Stimulated activated CD4-positive, alpha-beta T cell treated with anti-CD3 and anti-CD28 coated beads, Interleukin-1b, Interleukin-23, amount 100 ng/mL, for 48 hours (primary cell): ENCODE data around the gene PLCH2.
A peak's percentile ranks its signal among the peaks of the same experiment; 100 is the strongest.
"Not testable (repeated sequence)": the region's sequence is repeated elsewhere in the genome, so short reads cannot be mapped to it uniquely, and the experiment has no call there.

Experiments used
- DNase-seq: peaks from one replicate; pipeline ENCODE4 v3.0.0-alpha.2; 2020

Gene PLCH2, protein sequence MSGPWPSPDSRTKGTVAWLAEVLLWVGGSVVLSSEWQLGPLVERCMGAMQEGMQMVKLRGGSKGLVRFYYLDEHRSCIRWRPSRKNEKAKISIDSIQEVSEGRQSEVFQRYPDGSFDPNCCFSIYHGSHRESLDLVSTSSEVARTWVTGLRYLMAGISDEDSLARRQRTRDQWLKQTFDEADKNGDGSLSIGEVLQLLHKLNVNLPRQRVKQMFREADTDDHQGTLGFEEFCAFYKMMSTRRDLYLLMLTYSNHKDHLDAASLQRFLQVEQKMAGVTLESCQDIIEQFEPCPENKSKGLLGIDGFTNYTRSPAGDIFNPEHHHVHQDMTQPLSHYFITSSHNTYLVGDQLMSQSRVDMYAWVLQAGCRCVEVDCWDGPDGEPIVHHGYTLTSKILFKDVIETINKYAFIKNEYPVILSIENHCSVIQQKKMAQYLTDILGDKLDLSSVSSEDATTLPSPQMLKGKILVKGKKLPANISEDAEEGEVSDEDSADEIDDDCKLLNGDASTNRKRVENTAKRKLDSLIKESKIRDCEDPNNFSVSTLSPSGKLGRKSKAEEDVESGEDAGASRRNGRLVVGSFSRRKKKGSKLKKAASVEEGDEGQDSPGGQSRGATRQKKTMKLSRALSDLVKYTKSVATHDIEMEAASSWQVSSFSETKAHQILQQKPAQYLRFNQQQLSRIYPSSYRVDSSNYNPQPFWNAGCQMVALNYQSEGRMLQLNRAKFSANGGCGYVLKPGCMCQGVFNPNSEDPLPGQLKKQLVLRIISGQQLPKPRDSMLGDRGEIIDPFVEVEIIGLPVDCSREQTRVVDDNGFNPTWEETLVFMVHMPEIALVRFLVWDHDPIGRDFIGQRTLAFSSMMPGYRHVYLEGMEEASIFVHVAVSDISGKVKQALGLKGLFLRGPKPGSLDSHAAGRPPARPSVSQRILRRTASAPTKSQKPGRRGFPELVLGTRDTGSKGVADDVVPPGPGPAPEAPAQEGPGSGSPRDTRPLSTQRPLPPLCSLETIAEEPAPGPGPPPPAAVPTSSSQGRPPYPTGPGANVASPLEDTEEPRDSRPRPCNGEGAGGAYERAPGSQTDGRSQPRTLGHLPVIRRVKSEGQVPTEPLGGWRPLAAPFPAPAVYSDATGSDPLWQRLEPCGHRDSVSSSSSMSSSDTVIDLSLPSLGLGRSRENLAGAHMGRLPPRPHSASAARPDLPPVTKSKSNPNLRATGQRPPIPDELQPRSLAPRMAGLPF (N-terminal part only)

DNA sequence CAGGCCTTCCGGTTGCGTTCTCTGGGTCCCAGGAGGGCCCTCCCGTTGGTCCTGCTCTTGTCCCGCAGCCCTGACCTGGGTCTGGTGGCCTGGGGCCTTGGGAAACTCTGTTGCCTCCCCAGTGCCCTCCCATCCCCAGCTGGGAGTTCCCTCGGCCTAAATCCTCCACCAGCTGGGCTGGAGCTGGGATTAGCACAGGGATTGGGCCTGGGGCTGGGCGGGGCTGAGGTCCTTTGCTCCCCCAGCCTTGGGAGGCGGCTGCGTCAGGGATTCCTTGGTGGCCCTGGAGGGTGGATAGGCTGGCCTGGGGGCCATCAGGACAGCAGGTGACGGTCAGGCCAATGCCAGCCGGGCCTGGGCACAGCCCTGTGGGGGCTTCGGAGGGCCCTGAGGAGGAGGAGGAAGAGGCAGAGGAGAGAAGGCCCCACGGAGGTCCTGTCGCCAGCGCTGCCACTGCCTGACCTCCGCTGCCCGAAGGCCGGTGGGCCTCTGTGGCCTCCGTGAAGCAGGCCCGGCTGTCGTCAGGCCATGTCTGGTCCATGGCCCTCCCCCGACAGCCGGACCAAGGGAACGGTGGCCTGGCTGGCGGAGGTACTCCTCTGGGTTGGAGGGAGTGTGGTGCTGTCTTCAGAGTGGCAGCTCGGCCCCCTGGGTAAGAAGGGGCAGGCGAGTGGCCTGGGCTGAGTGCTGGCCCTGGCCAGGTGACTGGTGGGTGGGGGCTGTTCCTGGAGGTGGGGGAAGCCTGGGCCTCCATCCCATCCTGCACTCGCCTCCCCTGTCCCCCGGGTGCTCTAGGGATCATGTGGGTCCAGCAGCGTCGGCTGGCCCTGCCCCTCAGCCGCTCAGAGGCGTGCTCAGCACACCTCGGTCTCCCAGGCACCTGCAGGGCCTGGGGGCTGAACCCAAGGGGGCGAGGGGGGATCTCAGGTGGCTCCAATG, at the start of gene PLCH2:
PLCH2 (plus strand) TSS at position 229 of the 939 bp plus-strand sequence; CDS start at position 529, 300 bp downstream.
- no peak for DNase-seq

DNA sequence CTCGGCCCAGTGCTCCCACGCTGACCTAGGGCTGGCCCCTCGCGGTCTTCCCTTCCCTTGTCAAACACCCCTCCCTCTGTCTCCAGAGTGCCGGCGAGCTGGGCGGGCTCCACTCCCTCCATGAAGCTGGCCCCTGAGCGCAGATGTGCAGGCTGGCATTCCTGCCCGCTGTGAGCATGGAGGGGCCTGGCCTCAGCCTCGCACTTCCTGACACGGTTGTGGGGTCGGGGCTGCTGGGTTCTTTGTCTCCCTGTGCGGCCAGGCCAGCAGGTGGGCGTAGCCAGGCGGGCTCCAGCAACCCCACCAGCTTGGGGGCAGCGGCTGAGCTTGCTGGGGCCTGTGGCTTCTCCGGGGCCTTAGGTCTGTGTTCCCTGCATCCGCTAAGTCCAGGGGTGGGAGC, 49.5 kb upstream of the PLCH2 start:
- DNase-seq: no peak

DNA sequence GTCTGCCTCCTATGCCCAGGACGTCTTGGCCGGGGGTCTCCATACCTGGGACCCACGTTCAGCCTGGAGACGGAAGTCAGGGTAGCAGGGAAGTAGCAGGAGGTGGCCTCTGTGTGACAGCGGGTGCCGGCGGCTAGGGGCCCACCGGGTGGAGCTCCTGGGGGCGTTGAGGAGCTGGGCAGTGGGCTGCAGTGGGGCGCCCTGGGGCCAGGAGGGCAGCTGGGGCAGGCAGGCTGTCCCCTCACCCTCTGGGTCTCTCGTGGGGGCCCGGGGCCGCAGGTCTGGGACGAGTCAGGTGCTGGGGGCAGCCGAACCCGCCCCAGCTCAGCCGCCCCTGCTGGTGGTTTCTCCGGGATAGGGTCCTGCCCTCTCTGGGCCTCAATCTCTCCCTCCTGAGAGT, 49.0 kb upstream of the PLCH2 start:
- no peak for DNase-seq

DNA sequence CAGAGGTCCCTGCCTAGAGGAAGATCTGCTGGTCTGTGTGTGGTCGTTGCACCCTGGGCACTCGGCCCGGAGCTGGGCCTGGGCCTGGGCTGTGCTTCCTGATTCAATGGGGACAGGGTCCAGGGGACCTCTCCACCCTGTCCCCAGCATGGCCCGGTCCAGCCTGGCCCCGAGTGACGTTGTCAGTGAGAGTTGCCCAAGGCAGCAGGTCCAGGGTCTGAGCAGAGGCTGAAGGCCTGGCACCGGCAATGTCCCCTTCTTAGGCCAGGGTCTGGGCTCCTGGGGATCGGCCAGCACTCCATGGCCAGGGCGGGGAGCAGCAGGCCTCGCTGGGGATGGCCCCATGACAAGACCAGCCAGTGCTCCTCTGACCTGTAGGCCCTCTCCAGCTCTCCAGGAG, 48.1 kb upstream of the PLCH2 start:
- DNase-seq: no peak

DNA sequence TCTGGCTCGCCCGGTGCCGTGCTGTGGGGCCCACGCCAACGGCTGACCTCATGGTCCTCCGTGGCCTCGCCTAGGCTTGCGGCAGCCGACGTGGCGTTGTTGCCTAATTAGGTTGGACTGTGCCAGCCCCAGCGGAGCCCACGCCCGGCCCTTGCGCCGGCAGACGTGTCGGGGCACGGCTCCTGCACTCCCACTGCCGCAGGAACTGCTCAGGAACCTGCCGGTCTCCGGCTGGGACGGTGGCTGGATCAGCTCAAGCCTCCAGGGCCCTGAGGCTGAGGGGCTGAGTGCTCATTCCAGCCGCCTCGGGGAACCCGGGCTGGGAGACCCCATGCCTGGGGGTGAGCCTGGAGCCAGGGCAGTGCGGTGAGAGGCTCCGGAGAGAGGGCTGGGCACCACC, 47.6 kb upstream of the PLCH2 start:
- no peak for DNase-seq

DNA sequence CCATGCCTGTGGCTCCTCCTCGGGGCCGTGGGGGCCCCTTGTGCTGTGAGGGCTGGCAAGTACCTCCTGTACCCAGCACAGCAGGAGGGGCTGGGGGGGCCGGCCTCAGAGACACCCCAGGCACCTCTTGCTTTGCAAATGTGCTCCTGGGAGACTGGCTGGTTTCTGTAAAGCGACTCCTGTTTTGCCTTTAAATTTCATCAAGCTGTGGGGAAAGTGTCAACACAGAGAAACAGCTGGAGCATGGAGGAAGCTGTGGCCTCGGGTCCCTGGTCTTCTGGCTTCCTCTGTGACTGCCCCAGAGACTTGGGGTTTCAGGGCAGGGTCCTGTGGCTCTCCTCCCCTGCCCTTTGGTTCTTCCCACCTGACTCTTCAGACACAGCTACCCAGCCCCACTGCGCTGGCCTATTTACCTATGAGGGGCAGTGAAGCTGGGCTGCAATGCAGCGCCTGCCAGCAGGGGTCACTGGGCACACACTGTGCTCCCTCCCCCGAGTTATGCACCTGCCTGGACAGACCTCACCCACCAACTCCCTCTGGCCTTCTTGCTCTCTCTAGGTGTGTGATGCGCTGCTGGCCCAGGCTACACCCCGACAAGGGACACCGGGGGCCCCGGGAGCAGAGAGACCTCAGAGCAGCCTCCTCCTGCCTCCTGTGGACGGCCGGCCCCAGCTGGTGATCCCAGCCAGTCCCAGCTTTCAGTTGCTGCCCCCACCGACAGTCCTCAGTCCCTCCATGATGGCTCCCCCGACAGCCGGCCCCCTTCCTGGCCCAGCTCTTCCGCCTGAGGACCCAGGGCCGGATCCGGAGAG, 46.1 kb upstream of the PLCH2 start:
- DNase-seq: peak; percentile 28

DNA sequence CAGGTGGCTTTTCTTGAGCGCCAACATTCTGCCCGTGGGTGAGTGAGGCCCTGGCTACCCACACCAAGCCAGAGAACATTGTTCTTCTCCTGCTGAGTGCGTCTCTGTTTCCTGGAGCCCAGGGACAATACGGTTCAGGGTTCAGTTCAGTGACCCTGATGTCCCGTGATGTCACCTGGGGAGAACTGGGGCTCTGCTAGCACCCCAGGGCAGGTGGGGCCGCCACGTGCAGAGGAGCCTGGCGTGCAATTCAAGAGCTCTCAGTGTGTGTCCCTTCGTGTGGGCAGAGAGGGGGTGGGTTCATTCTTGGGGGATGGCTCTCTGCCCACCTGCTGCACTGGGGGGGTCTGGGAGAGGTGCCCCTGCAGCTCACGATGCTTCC, 45.5 kb upstream of the PLCH2 start:
- DNase-seq: no peak

DNA sequence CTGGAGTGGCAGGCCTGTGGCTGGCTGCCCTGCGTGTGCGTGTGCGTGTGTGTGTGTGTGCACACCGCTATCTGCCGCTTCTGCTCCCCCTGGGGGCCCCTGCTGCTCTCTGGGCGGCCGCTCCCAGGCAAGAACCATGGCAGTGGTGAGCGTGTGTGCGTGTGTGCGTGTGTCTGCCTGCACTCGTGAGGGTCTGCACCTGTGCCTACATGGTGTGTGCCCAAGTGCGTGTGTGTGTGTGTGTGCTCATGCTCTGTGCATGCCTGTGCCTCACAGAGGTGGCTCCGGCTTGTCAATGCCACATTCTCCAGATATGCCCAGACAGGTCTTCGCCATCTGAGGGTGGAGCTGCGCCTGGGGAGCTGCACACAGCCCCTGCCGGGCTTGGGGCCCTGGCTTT, 45.0 kb upstream of the PLCH2 start:
- DNase-seq: no peak

DNA sequence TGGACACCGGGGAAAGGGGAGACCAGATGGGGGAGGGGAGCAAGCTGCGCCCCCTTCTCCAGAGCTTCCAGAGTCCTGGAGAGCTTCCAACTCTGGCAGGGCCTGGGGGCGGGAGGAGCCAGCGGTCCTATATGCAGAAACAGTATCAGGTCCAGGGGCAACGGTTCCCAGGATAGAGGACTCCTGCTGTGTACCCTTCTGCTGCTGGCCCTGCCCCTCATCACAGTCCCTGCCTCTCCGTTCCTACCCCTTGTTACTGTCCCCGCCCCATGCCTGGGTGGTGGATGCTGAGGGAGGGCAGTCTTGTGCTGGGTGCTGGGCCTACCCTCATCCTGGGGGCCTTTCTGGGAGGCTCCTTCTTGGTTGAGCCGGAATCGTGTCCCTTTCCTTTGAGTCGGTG, 44.6 kb upstream of the PLCH2 start:
- no peak for DNase-seq

DNA sequence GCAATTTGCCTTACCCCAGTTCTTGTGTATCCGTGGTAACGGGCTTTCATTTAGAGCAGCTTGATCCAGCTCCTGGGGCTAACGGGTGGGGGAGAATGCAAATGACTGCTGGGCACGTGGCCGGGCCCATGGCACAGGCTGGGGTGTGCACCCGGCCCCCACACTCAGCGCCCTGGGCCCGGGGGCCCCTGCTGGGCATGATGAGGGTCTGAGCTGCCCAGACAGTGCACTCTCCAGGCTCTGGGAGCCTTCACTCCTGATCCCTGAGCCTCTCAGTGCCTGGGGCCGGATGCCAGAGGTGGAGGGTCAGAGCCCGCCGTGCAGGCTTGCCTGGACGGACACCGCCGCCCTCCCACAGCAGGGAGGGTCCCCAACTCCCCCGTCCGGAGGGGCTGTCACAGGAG, 43.6 kb upstream of the PLCH2 start:
- no peak for DNase-seq

DNA sequence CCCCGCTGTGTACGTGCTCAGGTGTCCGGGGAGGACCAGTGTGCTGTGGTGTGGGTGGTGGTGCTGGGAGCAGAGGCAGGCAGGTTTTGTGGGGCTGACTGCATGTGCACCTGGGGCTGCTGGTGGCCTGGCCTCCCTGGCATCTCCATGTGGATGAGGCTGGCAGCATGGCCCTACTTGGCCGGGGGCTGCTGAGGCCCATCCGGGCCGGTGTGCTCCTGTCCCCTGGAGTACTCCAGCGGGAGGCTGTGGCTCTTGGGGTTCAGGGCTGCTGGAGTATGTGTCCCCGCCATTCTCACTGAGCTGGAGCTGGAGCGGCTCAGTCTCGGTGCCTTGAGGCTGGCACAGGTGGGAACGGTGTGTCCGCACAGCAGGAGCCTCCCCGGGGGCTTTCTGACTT, 42.9 kb upstream of the PLCH2 start:
- DNase-seq: no peak

DNA sequence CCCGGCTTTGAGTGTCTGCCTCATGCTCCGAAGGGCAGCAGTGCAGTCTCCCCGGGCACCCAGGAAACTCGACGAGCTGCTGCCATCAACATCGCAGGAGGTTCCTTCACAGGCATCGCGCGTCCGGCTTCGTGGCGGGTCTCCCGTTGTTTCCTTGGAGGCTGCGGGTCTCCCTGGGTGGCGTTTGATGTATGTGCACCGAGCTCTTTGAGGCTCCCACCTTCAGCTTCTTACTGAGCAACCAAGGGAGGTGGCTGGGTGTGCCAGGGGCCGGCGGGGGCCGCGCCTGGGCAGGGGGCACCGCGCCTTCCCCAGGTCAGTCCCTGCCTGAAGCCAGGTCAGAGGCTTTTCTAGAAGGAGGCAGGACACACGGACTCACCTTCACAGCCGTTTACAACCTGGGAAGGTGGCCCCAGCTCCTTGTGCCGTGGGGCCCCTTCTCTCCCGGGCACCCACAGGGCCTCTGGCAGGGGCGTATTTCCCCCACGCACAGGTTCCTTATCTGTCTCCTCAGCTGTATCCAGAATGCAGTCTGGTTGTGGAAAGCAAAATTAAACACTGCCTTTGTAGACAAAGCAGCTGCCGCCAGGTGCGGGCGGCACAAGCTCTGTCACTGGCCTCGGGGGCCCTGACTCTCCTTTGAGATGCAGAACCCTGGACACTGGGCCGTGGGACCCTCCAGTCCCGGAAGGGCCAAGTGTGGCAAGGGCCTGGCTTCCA, 42.0 kb upstream of the PLCH2 start:
- no peak for DNase-seq

DNA sequence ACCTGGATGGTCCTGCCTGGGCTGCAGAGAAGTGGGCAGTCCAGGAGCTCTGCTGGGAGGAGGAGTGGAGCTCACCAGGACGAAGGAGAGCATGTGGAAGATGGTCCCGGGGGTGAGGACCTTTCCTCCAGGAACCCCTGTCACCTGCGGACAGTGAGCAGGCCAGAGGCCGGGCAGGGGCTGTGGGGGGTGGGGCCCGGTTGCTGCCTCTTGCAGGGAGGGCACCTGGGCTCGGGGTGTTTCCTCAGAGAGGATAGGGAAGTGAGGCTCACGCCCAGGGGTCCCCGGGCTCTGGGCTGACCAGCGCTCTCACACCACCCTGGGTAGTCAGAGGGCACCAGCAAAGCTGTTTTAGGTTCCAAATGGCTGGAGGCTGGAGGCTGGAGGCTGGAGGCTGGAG, 41.0 kb upstream of the PLCH2 start:
- DNase-seq: no peak

DNA sequence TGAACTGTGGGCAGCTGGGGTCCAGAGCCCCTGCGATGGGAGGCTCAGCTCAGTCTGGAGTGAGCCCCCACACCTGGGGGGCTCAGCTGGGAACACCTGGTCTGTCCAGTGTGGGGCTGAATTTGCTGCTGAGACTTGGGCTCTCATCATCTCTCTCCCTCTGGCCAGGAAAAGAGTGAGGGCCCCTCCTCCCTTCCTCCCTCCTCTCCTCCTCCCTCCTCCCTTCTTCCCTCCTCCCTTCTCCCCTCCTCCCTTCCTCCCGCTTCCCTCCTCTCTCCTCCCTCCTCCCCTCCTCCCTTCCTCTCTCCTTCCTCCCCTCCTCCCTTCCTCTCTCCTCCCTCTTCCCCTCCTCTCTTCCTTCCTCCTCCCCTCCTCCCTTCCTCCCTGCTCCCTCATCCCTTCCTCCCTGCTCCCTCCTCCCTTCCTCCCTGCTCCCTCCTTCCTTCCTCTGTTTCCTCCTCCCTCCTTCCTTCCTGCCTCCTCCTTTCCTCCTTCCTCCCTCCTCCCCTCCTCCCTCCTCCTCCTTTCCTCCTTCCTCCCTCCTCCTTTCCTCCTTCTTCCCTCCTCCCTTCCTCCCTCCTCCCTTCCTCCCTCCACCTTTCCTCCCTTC, 40.2 kb upstream of the PLCH2 start:
- DNase-seq: no peak

DNA sequence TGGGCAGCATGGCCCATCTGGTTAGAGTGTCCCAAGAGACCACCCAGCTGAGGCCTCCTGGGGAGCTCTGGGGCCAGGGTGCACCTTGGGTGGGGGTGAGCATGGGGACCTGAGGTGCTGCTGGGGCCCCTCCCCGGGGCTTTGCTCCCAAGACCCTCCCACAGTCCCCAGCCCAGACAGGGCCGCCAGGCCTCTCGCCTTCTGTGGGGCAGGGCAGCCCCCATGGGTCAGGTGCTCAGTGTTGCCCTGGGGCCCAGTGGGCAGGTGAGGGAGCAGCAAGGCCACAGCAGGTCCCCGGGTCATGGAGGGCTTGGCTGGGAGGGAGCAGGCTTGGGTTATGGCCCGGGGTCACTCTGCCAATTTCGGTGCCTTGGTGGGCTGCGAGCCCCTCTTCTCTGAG, 39.2 kb upstream of the PLCH2 start:
- DNase-seq: no peak

DNA sequence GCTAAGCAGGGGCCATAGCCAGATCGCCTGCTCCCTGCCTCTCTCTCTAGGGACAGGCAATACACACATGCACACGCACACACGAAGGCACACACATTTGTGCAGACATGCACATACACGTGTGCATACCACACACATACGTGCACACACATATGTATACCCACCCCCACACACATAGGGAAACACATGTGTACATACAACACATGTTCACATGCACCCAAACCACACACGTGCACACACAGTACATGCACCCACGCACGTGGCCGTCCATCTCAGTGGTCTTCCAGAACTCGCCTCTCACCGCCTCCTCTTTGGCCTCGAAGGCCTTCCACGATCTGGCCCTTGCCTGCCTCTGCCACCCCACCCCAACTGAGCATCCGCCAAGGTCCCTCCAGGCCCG, 38.5 kb upstream of the PLCH2 start:
- no peak for DNase-seq

DNA sequence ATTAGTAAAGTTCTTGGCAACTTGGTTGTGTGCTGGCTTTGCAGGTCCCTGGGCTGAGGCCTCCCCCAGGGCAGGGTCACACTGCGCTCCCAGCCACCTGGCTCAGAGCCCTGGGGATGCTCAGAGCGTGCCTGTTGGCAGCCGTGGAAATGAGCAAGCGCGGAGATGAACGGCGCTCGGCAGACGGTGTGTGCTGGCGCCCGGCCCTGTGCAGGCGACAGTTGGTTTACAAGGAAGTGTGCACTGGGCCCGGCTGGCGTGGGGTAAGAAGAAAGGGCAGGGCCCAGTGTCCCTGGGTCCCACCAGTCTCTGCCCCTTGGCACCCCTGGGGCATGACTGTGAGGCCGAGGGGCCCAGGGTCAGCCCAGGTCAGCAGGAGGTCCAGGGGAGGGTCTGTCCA, 38.1 kb upstream of the PLCH2 start:
- no peak for DNase-seq

DNA sequence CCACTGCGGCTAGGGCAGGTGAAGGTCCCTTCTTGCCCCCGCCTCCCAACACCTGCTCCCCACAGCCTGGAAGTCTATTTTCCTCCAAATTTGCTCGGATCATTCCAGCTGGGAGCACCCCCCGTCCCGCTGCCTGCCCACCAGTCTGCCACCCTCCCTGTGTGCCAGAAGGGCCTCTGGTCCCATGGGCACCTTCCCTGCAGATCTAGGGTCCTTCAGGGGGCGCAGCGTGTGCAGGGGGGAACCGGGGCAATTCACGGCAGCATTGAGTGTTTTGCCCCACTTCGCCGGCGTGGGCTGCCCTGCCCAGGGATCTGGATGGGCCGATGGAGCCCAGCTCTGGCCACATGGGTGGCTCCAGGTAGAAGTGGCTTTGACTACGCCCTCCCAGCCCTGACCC, 37.4 kb upstream of the PLCH2 start:
- no peak for DNase-seq

DNA sequence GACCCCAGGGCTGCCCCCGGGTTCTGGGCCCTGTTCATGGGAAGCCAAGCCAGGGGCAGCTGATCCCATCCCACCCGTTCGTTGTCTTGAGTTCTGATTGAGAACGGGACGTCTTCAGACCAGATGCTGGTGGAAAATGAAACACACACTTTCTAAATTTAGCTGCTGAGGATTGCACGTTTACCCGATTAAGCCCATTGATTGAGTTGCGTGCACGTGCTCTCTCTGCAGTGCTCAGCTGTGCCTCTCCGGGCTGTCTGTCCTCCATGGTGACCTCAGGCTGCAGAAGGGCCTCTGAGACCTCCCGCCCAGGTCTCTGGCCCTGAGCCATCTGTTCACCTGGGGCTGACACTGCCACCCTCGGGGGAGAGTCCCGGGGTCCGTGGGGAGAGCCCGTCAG, 36.7 kb upstream of the PLCH2 start:
- no peak for DNase-seq

DNA sequence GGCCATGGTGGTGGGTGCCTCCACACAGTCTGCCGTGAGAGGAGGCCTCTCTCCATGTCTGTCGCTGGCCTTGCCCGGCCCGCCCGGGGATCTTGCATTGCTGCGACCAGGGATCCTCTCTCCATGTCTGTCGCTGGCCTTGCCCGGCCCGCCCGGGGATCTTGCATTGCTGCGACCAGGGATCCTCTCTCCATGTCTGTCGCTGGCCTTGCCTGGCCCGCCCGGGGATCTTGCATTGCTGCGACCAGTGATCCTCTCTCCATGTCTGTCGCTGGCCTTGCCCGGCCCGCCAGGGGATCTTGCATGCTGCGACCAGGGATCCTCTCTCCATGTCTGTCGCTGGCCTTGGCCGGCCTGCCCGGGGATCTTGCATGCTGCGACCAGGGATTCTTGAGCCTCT, 35.7 kb upstream of the PLCH2 start:
- DNase-seq: not testable (repeated sequence)
